Measurements from ENCODE around the gene GRK6.

- no peak for TF ChIP-seq EP300 (IDR thresholded peaks at IDR 0.05)
- no peak for TF ChIP-seq POLR2AphosphoS5 (IDR thresholded peaks at IDR 0.05)
- no peak for TF ChIP-seq CTCF (IDR thresholded peaks at IDR 0.05)
- no peak for TF ChIP-seq POLR2A (IDR thresholded peaks at IDR 0.05; ENCODE audit: low read depth)
These were observed 15.9 kb upstream of the GRK6 start for GRCh38 chr5:177410575-177410974.
